CMK (cell line): ENCODE data around the gene PAFAH1B1.
"Not testable (repeated sequence)": the region's sequence is repeated elsewhere in the genome, so short reads cannot be mapped to it uniquely, and the experiment has no call there.

Experiments used
- DNase-seq: peaks from one replicate; pipeline ENCODE4 v3.0.0-alpha.2; 2010; ENCODE audit warnings: low read depth

Gene PAFAH1B1

DNA sequence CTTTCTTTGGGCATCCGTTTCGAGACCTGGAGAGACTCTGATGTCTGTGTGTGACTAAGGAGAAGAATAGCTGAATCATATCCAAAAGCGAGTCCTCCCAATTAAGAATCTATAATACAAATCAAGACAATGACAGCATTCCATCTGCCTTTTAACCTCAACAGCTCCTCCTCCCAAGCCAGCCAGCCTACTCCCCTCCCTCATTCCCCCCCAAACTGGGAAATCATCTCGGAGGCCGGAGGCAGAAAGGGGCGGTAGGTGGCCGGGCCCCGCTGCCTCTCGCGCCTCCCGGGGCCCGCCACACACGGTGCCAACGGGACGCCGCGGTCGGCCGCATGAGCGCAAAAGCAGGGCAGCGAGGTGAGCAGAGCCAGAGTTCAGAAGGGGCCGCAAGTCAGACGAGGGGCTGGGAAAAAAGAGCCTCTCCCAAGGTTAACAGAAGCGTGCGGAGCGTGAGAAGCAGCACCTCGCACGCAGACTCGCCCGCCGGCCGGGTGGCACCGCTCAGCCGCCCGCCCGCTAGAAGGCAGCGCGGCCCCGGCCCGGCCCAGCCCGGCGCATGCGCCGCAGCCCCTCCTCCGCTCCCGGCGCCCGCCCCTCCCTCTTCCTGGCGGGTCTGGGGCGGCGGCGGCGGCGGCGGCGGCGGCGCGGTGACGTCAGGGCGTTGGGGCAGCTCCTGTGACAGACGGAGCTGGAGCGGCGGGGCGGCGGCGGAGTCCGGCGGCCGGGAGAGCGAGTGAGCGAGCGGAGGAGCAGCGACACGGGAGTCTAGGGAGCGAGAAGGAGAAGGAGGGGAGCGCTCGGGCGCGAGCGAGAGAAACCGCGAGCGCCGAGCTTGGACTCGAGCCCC, at the start of gene PAFAH1B1:
TSS of gene PAFAH1B1 (plus strand) at position 684 of the 850 bp plus-strand sequence. CDS start 44,635 bp downstream, outside the sequence.
- peak; percentile 36 for DNase-seq

DNA sequence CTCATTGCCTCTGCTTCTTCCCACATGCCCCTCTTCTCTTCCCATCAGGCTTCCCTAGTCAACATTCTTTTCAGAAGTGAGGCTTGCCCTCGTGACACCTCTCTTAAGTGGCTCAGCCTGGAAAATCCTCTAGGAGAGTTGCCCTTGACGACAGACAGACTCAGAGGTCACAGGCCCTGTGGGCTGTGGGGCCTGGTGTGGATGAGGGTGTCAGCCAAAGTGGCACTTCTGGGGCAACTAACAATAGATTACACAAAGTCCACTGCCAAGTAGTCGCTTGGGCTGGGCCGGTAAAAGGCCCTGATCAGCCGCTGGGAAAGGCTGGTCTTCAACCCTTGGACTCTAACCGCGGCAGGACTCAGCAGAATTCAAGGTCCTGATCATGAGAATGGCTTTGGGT, 48.1 kb upstream of the PAFAH1B1 start:
- DNase-seq: no peak

DNA sequence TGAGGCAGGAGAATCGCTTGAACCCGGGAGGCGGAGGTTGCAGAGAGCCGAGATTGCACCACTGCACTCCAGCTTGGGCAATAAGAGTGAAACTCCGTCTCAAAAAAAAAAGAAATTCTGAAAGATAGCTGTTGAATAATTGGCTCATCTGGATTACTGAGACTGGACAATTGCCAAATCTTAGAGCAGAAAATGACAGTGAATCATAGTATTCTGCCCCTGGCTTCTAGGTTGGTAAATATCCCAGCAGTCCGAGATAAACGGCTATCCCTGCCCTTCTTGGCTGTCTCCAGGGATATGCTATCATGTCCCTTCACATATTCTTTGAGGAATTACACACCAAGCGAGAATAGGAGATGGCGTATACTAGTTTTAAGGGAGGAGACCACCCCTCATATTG, 46.3 kb upstream of the PAFAH1B1 start:
- DNase-seq: no peak

DNA sequence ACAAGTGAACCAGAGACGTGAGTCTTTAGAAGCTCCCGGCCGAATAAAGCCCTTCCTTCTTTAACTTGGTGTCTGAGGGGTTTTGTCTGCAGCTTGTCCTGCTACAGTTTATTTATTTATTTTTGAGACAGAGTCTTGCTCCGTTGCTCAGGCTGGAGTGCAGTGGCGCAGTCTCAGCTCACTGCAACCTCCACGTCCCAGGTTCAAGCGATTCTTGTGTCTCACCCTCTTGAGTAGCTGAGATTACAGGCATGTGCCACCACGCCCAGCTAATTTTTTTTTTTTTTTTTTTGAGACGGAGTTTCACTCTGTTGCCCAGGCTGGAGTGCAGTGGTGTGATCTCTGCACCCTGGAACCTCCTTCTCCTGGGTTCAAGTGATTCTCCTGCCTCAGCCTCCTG, 45.4 kb upstream of the PAFAH1B1 start:
- DNase-seq: not testable (repeated sequence)

DNA sequence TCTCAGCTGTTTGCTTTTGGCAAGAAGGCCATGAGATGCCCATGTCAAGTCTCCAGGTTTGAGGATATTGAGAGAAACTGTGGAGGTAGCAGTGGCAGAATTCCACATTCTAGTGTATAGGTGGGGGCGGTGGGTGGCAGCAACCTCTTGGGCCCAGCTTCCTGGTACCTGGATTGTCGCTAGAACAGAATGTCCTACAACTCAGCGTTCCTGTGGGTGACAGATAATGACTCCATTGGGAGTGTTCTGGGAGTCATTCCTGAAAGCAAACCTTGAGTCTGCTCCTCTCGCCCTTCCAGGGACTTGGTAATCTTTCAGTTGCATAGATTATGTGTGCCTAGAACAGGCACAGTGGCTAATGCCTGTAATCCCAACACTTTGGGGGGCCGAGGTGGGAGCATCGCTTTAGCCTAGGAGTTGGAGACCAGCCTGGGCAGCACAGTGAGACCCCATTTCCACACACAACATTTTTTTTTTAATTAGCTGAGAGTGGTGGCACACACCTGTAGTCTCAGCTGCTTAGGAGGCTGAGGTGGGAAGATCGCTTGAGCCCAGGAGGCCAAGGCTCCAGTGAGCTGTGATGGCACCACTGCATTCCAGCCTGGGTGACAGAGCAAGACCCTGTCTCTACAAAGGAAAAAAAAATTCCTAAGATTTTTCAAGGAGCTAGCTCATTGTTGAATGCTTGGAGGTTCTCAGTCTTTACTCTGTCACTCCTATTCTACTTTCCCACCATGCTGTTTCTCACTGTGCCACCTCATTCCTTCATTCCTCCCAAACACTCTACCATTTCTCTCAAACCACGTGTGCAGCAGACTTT, 43.9 kb upstream of the PAFAH1B1 start:
- no peak for DNase-seq

DNA sequence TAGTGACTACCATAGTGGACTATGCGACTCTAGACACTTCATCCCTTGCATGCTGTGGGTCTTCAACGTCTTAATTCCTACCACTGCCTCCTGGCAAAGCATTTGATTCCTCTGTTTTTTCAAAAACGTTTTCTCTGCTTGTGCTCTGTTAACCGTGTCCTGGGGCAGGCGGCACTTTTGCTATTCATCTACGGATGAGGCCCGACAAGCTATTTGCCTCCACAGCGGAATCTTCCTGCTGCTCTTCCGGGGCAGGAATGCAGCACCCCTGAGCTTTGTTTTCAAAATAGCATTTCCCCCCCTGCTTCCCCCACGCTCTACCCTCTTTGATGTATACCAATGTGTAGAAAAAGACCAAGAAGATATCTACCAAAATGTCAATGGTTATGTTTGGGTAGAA, 42.0 kb upstream of the PAFAH1B1 start:
- no peak for DNase-seq

DNA sequence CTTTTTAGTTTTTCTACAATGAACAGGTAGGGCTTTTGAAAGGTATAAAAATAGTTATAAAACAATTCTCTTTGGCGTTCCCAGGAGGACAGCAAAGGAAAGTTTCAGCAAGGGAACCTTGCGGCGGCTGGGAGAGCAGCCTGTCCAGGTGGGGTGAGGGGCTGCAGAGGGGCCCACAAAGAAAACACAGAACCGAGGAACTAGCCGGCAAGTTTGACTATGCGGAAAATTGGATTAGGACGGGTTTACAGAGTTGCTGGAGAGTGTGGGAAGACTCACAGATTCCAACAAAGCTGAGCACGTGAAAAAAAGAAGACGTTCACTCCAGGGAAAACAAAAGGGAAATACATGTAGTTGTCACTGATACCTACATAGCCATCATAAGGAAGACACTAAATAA, 41.5 kb upstream of the PAFAH1B1 start:
- no peak for DNase-seq

DNA sequence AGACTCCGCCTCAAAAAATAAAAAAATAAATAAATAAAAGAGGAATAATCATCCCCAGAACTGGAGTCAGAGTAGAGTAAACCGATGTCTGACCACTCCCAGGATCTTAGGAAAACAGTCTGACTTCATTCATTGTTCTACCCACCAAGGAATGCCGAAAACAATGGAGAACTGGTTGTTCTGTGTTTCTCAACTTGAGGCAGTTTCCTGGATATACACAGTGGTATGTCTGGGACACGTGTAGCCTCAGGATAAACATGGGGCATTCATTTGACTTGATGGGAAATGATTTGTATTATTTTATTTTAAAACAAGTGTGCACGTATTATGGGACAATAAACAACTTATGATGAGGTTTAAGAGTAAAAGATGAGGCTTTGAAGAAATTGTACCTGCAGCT, 32.8 kb upstream of the PAFAH1B1 start:
- DNase-seq: no peak

DNA sequence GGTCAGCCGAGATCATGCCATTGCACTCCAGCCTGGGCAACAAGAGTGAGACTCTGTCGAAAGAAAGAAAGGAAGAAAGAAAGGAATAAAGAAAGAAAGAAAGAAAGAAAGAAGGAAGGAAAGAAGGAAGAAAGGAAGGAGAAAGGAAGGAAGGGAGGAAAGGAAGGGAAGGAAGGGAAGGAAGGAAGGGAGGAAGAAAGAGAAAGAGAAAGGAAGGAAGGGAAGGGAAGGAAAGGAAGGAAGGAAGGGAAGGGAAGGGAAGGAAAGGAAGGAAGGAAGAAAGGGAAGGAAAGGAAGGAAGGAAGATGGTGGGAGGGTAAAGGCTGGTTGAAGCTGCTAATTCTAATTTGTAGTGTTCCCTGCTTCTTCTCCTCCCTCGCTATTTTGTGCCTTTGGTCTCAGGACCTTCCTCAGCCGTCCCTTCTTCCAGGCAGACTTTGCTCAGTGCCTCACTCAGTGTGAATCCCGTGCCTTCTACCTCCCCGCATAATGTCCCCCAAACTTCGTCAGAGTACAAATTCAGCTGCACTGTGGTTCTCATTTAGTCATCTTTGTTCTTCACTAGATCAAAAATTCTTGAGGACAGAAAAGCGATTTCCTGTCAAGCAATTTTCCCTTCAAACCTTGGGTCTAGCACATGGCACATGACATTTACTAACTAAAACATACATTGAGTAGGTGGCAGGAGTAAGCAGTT, 31.1 kb upstream of the PAFAH1B1 start:
- DNase-seq: no peak

DNA sequence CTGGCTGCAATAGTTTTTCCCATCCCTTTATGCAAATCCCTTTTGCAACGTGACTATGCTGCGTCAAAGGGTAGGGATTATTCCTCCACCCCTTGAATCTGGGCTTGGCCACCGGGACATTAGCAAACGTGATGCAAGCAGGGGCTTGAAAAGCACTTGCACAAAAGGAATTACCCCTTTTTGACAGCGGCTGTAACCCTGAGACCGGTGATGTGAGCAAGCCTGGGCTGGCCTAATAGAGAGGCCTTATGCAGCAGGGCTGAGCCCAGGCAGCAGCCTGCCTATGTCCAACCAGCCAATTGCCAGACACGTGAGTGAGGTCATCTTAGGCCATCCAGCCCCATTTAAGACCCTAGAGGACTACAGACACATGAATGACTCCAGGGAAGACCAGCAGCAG, 30.4 kb upstream of the PAFAH1B1 start:
- no peak for DNase-seq

DNA sequence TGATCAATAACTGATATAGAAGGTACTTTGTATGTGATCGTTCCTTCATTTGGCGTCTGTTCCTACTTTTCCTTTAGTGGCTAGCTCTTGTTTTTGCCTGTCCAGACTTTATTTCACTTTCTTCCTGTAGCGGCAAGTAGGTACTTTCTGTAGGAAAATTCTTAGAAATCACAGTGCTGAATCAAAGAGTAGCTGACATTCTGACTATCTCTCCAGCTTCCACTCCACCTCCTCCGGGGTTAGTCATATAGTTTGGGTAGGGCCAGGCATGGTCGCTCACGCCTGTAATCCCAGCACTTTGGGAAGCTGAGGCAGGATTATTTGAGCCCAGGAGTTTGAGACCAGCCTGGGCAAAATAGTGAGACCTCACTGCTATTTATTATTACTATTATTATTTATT, 29.9 kb upstream of the PAFAH1B1 start:
- no peak for DNase-seq

DNA sequence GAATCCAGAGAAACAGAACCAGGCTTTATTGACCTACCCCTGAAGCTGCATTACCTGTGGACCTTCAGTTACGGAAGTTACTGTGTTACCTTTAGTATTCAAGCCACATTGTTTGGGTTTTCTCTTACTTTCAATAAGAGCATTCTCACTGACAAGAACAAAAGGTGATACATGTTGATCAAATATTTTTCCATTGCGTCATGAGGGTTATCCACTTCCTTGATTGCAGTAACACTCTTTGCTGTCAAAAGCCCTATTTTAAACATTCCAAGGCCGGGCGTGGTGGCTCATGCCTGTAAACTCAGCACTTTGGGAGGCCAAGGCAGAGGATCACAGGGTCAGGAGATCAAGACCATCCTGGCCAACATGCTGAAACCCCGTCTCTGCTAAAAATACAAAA, 28.6 kb upstream of the PAFAH1B1 start:
- DNase-seq: no peak

DNA sequence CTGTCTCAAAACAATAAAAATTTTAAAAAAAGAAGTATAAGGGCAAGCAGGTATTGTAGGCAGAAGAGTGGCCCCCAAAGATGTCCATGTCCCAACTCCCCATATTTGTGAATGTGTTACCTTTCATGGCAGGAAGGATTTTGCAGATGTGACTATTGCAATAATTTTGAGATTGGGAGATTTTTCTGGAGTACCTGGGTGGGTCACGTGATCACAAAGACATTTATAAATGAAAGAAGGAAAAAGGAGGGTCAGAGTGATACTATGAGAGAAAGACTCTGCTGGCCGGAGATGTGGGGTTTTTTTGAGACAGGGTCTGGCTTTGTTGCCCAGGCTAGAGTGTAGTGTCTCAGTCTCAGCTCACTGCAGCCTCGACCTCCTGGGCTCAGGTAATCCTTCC, 27.4 kb upstream of the PAFAH1B1 start:
- no peak for DNase-seq

DNA sequence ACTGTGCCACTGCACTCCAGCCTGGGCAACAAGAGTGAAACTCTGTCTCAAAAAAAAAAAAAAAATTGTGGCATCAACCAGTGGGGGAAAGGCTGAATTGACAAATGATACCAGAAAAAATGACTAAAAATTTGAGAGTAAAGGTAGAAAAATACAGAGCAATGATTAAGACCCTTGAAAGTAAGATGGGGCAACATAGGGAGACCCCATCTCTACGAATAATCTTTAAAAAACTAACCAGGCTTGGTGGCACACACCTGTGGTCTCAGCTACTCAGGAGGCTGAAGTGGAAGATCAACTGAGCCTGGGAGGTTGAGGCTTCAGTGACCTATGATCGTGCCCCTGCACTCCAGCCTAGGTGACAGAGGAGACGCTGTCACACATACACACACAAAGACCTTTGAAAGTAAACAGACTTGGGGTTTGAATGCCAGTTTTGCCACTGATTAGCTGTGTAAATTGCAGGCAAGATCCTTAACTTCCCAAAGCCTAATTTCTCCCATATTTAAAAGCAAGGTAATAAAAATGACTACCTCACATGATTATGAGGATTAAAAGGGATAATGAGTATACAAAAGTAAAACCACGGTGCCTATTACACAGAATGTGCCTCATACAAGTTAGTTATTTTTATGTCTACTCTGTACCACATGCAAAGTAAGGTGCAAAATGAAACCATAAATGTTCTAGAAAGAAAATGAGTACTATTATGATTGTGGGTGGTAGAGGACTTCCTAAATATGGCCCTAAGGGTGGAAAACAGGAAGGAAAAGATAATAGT, 21.7 kb upstream of the PAFAH1B1 start:
- no peak for DNase-seq

DNA sequence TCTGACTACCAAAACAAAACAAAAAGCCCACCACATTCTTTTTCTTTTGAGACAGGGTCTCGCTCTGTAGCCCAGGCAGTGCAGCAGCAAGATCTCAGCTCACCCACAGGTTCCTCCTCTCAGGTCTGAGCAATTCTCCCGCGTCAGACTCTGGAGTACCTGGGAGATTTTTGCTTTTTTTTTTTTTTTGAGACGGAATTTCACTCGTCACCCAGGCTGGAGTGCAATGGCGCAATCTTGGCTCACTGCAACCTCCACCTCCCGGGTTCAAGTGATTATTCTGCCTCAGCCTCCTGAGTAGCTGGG, 21.2 kb upstream of the PAFAH1B1 start:
- not testable (repeated sequence) for DNase-seq

DNA sequence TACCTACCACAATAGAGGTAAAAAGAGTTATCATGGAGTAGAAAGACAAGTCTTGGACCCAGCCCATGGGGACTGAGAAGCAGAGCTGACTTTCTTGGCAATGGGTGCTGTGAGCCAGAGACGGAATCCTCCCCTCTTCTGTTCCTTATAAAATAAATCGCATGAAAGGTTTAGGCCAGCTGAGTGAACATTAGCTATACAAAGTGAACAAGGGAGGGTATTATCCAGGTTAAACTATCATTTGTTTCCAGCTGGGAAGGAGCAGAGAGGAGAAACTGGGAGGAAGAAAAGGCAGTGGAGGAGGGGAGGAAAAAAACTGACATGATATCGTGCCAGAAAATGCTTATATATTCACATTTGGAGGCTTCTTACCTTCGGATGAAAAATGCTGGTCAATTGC, 13.3 kb upstream of the PAFAH1B1 start:
- DNase-seq: no peak

DNA sequence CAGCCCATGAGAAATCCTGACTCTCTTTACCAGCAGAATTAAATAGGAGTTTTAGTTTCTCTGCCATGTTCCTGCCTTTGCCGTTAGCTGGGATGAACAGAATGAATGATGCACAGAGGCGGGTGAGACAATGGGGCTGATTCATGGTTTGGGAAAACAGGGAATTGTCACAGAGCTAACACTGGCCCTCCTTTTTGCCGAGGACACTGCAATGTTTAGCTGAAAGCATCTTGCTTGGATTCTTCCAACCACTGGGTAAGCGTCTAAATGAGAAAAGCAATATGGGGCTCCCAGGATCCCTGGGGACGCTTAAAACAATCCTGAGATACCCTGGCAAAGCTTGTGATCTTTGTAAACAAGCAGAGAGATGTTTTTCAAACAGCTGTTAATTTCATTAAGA, 12.8 kb upstream of the PAFAH1B1 start:
- no peak for DNase-seq

DNA sequence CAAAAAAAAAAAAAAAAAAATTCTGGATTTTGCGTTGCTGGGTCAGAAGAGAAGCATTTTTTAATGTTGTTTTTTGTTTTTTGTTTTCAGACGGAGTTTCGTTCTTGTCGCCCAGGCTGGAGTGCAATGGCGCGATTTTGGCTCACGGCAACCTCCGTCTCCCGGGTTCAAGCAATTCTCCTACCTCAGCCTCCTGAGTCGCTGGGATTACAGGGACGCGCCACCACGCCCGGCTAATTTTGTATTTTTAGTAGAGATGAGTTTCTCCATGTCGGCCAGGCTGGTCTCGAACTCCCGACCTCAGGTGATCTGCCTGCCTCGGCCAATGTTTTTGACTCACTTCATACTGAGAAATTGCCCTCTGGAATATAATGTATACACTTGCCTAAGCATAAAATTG, 11.0 kb upstream of the PAFAH1B1 start:
- no peak for DNase-seq

DNA sequence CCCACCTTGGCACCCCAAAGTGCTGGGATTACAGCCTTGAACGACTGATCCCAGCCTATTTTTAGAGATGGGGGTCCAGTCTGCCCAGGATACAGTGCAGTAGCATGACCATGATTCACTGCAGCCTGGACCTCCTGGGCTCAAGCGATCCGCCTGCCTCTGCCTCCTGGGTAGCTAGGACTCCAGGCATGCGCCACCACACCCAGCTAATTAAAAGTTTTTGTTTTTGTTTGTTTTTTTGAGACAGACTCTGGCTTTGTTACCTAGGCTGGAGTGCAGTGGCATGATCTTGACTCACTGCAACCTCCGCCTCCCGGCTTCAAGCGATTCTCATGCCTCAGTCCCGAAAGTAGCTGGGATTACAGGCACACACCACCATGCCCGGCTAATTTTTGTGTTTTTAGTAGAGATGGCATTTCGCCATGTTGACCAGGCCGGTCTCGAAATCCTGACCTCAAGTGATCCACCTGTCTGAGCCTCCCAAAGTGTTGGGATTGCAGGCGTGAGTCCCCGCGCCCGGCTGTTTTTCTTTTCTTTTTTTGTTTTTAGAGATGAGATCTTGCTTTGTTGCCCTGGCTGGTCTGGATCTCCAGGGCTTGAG, 2.3 kb upstream of the PAFAH1B1 start:
- DNase-seq: no peak

DNA sequence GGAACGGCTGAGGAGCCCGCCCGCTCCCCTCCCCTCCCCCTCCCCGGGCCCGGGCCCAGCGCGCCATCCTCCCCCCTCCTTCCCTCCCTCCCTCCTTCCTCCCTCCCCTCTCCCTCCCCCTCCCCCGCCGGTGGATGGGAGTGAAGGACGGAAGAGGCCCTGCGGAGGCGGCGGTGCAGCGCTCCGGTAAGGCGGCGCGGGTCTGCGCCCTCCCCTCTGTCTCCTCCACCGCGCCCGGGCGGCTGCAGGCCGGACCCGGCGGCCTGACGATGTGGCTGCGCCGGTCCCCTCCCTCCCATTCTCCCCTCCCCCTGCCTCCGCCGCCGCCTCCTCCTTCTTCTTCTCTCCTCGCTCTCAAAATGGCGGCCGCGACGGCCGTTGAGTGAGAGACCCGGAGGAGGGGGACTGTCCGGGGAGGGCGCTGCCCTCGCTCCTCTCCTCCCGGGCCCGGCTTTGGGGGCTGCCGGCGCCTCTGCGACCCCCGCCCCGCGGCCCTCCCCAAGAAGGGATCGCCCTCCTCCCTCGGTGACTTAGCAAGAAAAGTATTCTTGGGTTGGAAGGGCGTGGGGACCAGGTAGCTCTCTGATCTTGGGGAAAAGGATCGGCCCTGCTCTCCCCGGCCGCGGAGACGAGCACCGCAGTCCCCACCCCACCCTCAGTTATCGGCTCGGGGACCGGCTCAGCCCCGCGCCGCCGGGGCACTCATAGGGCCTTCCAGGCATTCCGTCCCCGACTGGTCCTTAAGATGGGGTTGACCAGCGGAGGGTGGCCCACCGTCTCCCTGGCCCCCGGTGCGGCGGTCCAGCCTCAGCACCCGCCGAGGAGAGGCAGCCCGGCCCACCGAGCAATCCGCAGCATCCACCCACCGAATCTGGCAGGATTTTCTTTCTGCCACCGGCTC, 617 bp downstream of the PAFAH1B1 start:
- peak; percentile 39 for DNase-seq
